IMR-90 (cell line): Measurements from ENCODE around the gene LRRN2. TPM values are rescaled to one million over a fixed set of nuclear protein-coding genes. Genes with fewer than 3 reads are reported as not detected.

Experiments
- ATAC-seq: fragments of 200-7000 bp; cut with Tn5 transposase; 2 replicates; pipeline ENCODE4 v1.9.1; 2020; ENCODE audit warnings: low read depth, mild to moderate bottlenecking, moderate library complexity
- BruUV-seq: library from RNA; stranded (reverse); fragments of 400-500 nt; replicated peaks from 2 replicates; lab custom pipeline; 2021; lab: Mats Ljungman, UMichigan
- CTCF ChIA-PET: fragments of 300-600 bp; formaldehyde crosslinking; extraction: SDS; loops from one replicate; lab custom pipeline; 2021; ENCODE audit warnings: antibody characterized with exemption; lab: Yijun Ruan, JAX
- POLR2A ChIA-PET: fragments of 300-600 bp; sonication (Branson Sonifier 250); formaldehyde crosslinking; loops from one replicate; lab custom pipeline; 2022; ENCODE audit warnings: antibody characterized with exemption; ENCODE audit not compliant: unreplicated experiment; lab: Charles Lee
- DNase-seq: peaks from one replicate; pipeline ENCODE4 v3.0.0; 2013
- H2AFZ ChIP-seq: replicated peaks from 2 replicates; pipeline ENCODE3; 2013; ENCODE audit warnings: low read length, mild to moderate bottlenecking; ENCODE audit not compliant: poor library complexity
- H2AK5ac ChIP-seq: 2 replicates; pipeline ENCODE4 v1.6.1; 2013; ENCODE audit warnings: low read depth, low read length, inconsistent platforms
- H2AK9ac ChIP-seq: replicated peaks from 2 replicates; pipeline ENCODE3; 2013; ENCODE audit warnings: mild to moderate bottlenecking, low read depth, low read length, moderate library complexity; ENCODE audit not compliant: poor library complexity
- H2BK120ac ChIP-seq: 2 replicates; pipeline ENCODE4 v1.6.1; 2013; ENCODE audit warnings: low read depth, low read length, inconsistent platforms
- H2BK15ac ChIP-seq: 3 replicates; pipeline ENCODE4 v1.6.1; 2013; ENCODE audit warnings: low read depth, low read length, inconsistent platforms
- H2BK20ac ChIP-seq: 2 replicates; pipeline ENCODE4 v1.6.1; 2013; ENCODE audit warnings: low read depth, mild to moderate bottlenecking, inconsistent platforms, low read length, moderate library complexity
- H2BK5ac ChIP-seq: 2 replicates; pipeline ENCODE4 v1.6.1; 2013; ENCODE audit warnings: mild to moderate bottlenecking, low read depth, low read length, inconsistent platforms; ENCODE audit not compliant: poor library complexity, severe bottlenecking
- H3K14ac ChIP-seq: replicated peaks from 2 replicates; pipeline ENCODE4 v1.6.1; 2013; ENCODE audit warnings: low read depth, low read length, inconsistent platforms
- H3K18ac ChIP-seq: 2 replicates; pipeline ENCODE4 v1.6.1; 2013; ENCODE audit warnings: low read depth, low read length, control low read depth
- H3K23ac ChIP-seq: 2 replicates; pipeline ENCODE4 v1.6.1; 2013; ENCODE audit warnings: low read depth, low read length, inconsistent platforms
- H3K27ac ChIP-seq: 2 replicates; pipeline ENCODE4 v1.5.1; 2013; ENCODE audit warnings: mild to moderate bottlenecking, control low read depth, low read length; ENCODE audit not compliant: insufficient read depth
- H3K27me3 ChIP-seq: 2 replicates; pipeline ENCODE4 v1.6.1; 2013; ENCODE audit warnings: low read length; ENCODE audit not compliant: control insufficient read depth, insufficient read depth
- H3K36me3 ChIP-seq: 2 replicates; pipeline ENCODE4 v1.6.1; 2013; ENCODE audit warnings: low read length, mixed read lengths; ENCODE audit not compliant: control insufficient read depth, insufficient read depth
- H3K4ac ChIP-seq: 2 replicates; pipeline ENCODE4 v1.6.1; 2013; ENCODE audit warnings: low read depth, low read length, inconsistent platforms
- H3K4me1 ChIP-seq: 2 replicates; pipeline ENCODE4 v1.6.1; 2013; ENCODE audit warnings: low read length, mixed read lengths; ENCODE audit not compliant: control insufficient read depth, insufficient read depth
- H3K4me2 ChIP-seq: 2 replicates; pipeline ENCODE4 v1.6.1; 2013; ENCODE audit warnings: low read depth, mild to moderate bottlenecking, control low read depth, low read length, moderate library complexity
- H3K4me3 ChIP-seq: 2 replicates; pipeline ENCODE4 v1.5.1; 2013; ENCODE audit warnings: low read depth, mild to moderate bottlenecking, control low read depth, low read length, moderate library complexity; ENCODE audit not compliant: insufficient read depth
- H3K56ac ChIP-seq: 2 replicates; pipeline ENCODE4 v1.6.1; 2013; ENCODE audit warnings: low read length, inconsistent platforms; ENCODE audit not compliant: insufficient read depth; ENCODE audit errors: extremely low read depth
- H3K79me1 ChIP-seq, 2 experiments: 2 replicates each; pipeline ENCODE4 v1.6.1; 2013; ENCODE audit warnings: low read length in 2 of 2, inconsistent platforms in 1 of 2, low read depth in 1 of 2
- H3K9ac ChIP-seq: 2 replicates; pipeline ENCODE4 v1.6.1; 2013; ENCODE audit warnings: low read depth, low read length, control low read depth
- H3K9me1 ChIP-seq: 2 replicates; pipeline ENCODE4 v1.6.1; 2013; ENCODE audit warnings: low read length, inconsistent platforms; ENCODE audit not compliant: insufficient read depth
- H3K9me3 ChIP-seq: 2 replicates; pipeline ENCODE4 v1.6.1; 2013; ENCODE audit warnings: low read length; ENCODE audit not compliant: control insufficient read depth, insufficient read depth
- H4K20me1 ChIP-seq: 2 replicates; pipeline ENCODE4 v1.6.1; 2013; ENCODE audit warnings: low read length, inconsistent platforms; ENCODE audit not compliant: insufficient read depth
- H4K5ac ChIP-seq: 2 replicates; pipeline ENCODE4 v1.6.1; 2013; ENCODE audit warnings: mild to moderate bottlenecking, low read depth, low read length, control low read depth
- H4K8ac ChIP-seq, 2 experiments: 2 replicates each; pipeline ENCODE4 v1.6.1; 2013; ENCODE audit warnings: low read depth in 2 of 2, low read length in 2 of 2, control low read depth in 1 of 2, inconsistent platforms in 1 of 2
- H4K91ac ChIP-seq: 2 replicates; pipeline ENCODE4 v1.6.1; 2013; ENCODE audit warnings: low read depth, low read length, inconsistent platforms; ENCODE audit not compliant: insufficient read depth
- BHLHE40 ChIP-seq: fragments of 150-350 bp; IDR thresholded peaks from 2 replicates; pipeline ENCODE4 v1.6.1; 2016; ENCODE audit warnings: mild to moderate bottlenecking, low read depth, low read length
- CEBPB ChIP-seq: IDR thresholded peaks from 2 replicates; pipeline ENCODE4 v1.6.1; 2012; ENCODE audit warnings: low read depth, low read length, improper control_type of control experiment
- CTCF ChIP-seq: conservative IDR thresholded peaks from 2 replicates; pipeline ENCODE4 v1.5.1; 2012; ENCODE audit warnings: mild to moderate bottlenecking, low read depth, low read length, improper control_type of control experiment
- ELK1 ChIP-seq: fragments of 150-350 bp; IDR thresholded peaks from 2 replicates; pipeline ENCODE4 v1.6.1; 2016; ENCODE audit warnings: low read depth, mild to moderate bottlenecking, low read length, moderate library complexity, borderline replicate concordance
- FOS ChIP-seq: fragments of 150-350 bp; IDR thresholded peaks from 2 replicates; pipeline ENCODE4 v1.6.1; 2016; ENCODE audit warnings: low read depth, low read length
- MAFK ChIP-seq: IDR thresholded peaks from 2 replicates; pipeline ENCODE4 v1.6.1; 2012; ENCODE audit warnings: low read depth, low read length, improper control_type of control experiment
- MAZ ChIP-seq: IDR thresholded peaks from 2 replicates; pipeline ENCODE4 v1.6.1; 2012; ENCODE audit warnings: low read depth, mild to moderate bottlenecking, low read length, improper control_type of control experiment, moderate library complexity, borderline replicate concordance
- MXI1 ChIP-seq: IDR thresholded peaks from 2 replicates; pipeline ENCODE4 v1.6.1; 2012; ENCODE audit warnings: low read depth, mild to moderate bottlenecking, low read length, moderate library complexity, borderline replicate concordance
- NFE2L2 ChIP-seq: fragments of 150-350 bp; IDR thresholded peaks from 2 replicates; pipeline ENCODE4 v1.6.1; 2016; ENCODE audit warnings: low read depth, mild to moderate bottlenecking, low read length
- POLR2A ChIP-seq: IDR thresholded peaks from 2 replicates; pipeline ENCODE4 v1.6.1; 2012; ENCODE audit warnings: mild to moderate bottlenecking, low read depth, low read length
- RAD21 ChIP-seq: IDR thresholded peaks from 2 replicates; pipeline ENCODE4 v1.6.1; 2012; ENCODE audit warnings: low read length, improper control_type of control experiment
- RCOR1 ChIP-seq: IDR thresholded peaks from 2 replicates; pipeline ENCODE4 v1.6.1; 2012; ENCODE audit warnings: mild to moderate bottlenecking, low read length, improper control_type of control experiment; ENCODE audit not compliant: insufficient replicate concordance
- RFX5 ChIP-seq: IDR thresholded peaks from 2 replicates; pipeline ENCODE4 v1.8.0; 2012; ENCODE audit warnings: low read depth, mild to moderate bottlenecking, low read length, moderate library complexity
- SMC3 ChIP-seq: fragments of 150-350 bp; IDR thresholded peaks from 2 replicates; pipeline ENCODE4 v1.6.1; 2016; ENCODE audit warnings: low read depth, mild to moderate bottlenecking, antibody characterized with exemption, low read length, moderate library complexity
- USF2 ChIP-seq: fragments of 150-350 bp; IDR thresholded peaks from 2 replicates; pipeline ENCODE4 v1.6.1; 2017; ENCODE audit warnings: mild to moderate bottlenecking, antibody characterized with exemption, low read length, low read depth
- WGBS, 2 experiments: methylation state at CpG; one replicate each; pipeline versions ENCODE4 v1.1.5 to v1.1.7; 2013; ENCODE audit warnings: missing lambda C conversion rate in 2 of 2; ENCODE audit not compliant: insufficient read length in 1 of 2; ENCODE audit errors: extremely low coverage in 2 of 2; 5-methylcytosine and 5-hydroxymethylcytosine counted together
- dilution Hi-C: fragments of 300-500 bp; cut with HindIII; formaldehyde crosslinking; loops from one replicate; pipeline ENCODE4 v1.14.3; 2018; ENCODE audit warnings: low sequenced_read_pairs; ENCODE audit not compliant: unreplicated experiment
- in situ Hi-C: fragments of 300-500 bp; cut with MboI; formaldehyde crosslinking; loops from 3 replicates; pipeline ENCODE4 v1.14.3; 2019; ENCODE audit warnings: low sequenced_read_pairs, inconsistent platforms, mixed read lengths
- intact Hi-C: fragments of 100-400 bp; cut with micrococcal nuclease; formaldehyde crosslinking; loops from 2 replicates; pipeline ENCODE4 v1.10.0; 2022
- polyA plus RNA-seq, 3 experiments: library from polyadenylated mRNA; depleted of rRNA; stranded (reverse); fragments of >200 nt; gene quantifications; 2 replicates each; pipeline ENCODE4 v1.2.3, GENCODE V29; 2012; ENCODE audit warnings: low replicate concordance in 1 of 3
- total RNA-seq: library from RNA; depleted of rRNA; stranded (reverse); fragments of >200 nt; gene quantifications from 2 replicates; pipeline ENCODE4 v1.2.3, GENCODE V29; 2012

LRRN2 gene
- total and polyA plus RNA-seq, 2 of the 4 experiments (the other 2 are of a cell fraction) = not detected

DNA sequence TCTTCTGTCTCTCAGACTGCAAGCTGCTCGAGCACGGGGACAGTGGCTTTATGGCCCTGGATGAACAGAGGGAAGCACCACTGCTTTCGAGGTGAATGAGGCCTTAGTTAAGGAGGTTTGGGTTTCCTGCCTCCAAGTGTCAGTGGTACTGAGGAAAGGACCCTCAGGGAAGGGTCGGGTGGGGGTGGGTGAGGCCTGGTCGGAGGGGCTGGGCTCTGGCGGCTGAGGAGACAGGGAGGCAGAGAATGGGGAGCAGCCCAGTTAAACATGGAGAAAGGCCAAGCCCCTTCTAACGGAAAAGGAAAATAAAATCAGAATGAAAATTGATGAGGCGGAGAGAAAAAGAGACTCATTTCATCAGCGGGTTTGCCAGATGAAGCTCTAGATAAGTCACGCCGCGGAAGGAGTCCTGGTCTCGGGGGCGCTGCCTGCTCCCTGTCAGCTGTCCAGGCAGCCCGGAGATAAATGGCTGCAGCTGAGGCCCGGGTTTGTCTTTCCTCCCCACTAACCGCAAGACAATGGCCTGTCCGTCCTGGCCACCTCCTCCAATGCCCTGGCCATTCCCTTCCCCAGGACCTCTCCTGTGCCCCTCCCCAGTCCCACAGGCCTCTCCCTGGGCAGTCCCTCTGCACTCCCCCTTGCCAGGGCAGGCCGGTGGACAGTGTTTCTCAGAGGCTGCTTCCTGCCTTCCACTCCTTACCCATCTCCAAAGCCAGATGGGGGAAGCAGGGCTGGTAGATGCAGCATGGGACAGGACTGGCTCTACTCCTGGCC, 55.2 kb downstream of the LRRN2 start:
- Histone ChIP-seq H4K8ac (no peak overlapping the region), H3K23ac (no peak overlapping the region), H3K14ac (no peak overlapping the region), H3K36me3 (no peaks in the 10 kb centered on the region), H2BK120ac (no peak overlapping the region), H3K27me3 (peaks cover 35% of the 10 kb centered on the region), H3K9me3 (no peaks in the 10 kb centered on the region), H3K4me3 (no peak overlapping the region), H3K56ac (no peak overlapping the region), H2BK5ac (no peak overlapping the region), H4K5ac (no peak overlapping the region), H3K18ac (no peak overlapping the region), H2AFZ (no peak overlapping the region), H3K4ac (no peak overlapping the region), H3K4me1 (no peaks in the 10 kb centered on the region), H4K20me1 (no peaks in the 10 kb centered on the region), H3K4me2 (no peak overlapping the region), H3K27ac (no peak overlapping the region), H2AK9ac (no peak overlapping the region), H2AK5ac (no peak overlapping the region), H2BK15ac (no peak overlapping the region), H2BK20ac (no peak overlapping the region), H3K9me1 (no peaks in the 10 kb centered on the region), H3K79me1 (no peaks in the 10 kb centered on the region), H4K91ac (no peak overlapping the region), H3K9ac (no peak overlapping the region)
- ATAC-seq (no peak), DNase-seq (no peak)
- intact Hi-C loops (no loop called here), in situ Hi-C loops (no loop called here), dilution Hi-C loops (no loop called here)
- ChIA-PET CTCF (no interaction called here), POLR2A (no interaction called here)
- no CpG with 5 or more reads among the region's 19 CpGs for WGBS, 2 experiments
- no TSS peak for BruUV-seq
- TF ChIP-seq SMC3 = no peak
- TF ChIP-seq NFE2L2 = no peak
- no peak for TF ChIP-seq POLR2A
- no peak for TF ChIP-seq MAFK
- TF ChIP-seq ELK1 = no peak
- no peak for TF ChIP-seq MAZ
- no peak for TF ChIP-seq CTCF
- TF ChIP-seq RFX5 = no peak
- TF ChIP-seq USF2 = no peak
- TF ChIP-seq BHLHE40 = no peak
- TF ChIP-seq RAD21 = no peak
- no peak for TF ChIP-seq FOS
- TF ChIP-seq MXI1 = no peak
- TF ChIP-seq RCOR1 = no peak
- TF ChIP-seq CEBPB = no peak
